C1 segment of cervical spinal cord (tissue), 14 donors: ENCODE results near the gene MACROD2.
A peak's percentile ranks its signal among the peaks of the same experiment; 100 is the strongest.
"Not testable (repeated sequence)": the region's sequence is repeated elsewhere in the genome, so short reads cannot be mapped to it uniquely, and the experiment has no call there.

Experiments used
- DNase-seq, 14 donors: peaks; one replicate each; lab custom pipeline; 2025; lab: John Stamatoyannopoulos, UW

The MACROD2 gene

DNA sequence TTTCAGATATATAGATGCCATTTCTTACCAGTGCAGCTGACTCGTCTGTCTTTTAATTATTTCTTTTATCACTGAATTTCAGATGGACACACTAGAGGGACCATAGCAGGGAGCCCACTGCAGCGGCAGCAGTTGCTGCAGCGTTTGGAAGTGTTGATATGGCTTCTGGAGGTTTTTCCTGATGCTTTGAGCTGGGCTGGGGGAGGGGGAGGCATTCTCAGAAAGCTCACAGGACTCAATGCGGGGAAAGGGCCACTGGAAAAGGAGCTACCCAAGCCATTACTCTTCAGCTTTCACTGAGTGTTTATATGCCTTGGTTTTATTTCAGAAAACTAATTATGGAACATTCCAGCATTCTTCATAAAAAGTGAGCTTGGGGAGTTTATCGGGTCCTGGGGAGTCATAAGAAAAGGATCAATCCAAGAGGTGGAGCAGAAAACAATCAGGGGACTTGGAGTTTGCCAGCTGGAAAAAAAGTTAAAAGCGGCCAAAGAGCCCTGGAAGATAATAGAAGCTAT, 1082.5 kb downstream of the MACROD2 start:
- DNase-seq = no peak

DNA sequence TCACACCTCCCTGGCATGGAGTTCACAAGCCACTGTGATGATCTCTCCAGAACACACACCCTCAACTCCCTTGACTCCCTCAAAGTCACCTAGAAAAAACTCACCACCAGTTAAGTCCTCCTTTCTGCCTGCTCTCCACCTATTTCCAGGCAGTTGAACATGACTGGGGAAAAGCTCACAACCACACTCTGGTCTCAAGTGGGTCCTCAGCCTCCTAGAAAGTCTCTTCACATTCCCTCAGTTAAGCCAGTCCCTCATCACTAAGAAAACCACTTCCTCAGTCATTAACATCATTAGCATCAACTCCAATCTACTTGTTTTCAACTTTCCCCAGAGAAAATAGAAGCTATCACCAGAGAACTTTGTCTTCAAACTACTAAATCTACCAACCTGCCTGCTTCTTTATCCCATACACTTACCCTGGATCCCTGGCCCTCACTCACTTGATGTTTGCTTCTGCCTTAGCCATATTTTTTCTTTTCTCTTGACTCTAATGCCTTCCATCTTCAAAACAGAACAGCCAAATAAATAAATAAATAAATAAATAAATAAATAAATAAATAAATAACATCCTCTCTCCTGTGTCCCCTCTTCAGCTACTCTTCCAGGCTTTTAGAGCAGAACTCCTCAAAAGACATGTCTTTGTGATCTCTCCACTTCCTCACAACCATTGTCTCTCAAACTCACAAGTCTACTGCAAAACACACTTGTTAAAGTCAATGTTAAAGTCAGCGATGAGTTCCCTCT, 1084.5 kb downstream of the MACROD2 start:
- DNase-seq = no peak

DNA sequence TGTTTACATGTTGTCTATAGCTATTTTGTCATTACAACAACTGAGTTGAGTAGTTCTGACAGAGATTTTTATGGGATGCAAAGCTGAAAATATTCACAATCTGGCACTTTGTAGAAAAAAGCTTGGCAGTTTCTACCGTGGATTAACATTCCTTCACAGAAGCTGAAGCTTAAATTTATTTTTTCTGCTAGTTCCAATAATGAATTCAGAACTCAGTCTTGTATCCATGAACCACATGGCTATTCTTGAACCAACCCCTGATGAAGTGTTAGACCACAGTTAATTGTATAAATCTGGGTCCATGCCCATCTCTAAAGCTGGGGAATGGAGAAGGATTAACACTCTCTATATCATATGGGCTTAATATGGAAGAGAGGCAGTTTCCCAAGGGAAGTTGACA, 1085.9 kb downstream of the MACROD2 start:
- DNase-seq = peak in 1 of 14 donors; percentile 2

DNA sequence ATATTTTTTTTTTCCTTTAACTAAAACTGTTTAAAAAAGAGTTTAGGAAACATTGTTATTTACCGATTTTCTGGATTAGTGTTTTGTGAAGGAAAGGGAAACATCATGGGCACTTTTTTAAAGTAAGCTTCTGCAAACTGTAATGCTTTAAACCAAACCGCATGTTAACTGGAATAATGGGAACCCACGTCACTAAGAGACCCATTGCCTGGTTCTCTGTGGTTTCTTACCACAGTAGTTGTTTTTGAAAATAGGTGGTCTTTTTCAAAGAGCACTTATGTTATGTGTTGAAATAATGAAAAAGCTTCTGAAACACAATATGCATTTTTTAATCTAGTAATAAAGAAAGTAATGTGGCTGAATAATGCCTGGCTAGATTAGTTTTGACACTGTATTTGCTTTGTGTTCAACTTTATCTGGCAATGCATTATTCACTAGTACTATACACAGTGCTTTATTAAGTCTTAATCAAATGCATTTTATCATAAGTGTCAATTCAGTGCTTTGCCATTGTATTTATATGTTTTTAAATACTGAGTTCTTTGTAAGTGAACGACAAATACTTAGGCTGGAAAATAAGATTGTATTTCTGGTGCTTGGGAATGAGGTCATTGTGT, 1096.2 kb downstream of the MACROD2 start:
- DNase-seq = no peak

DNA sequence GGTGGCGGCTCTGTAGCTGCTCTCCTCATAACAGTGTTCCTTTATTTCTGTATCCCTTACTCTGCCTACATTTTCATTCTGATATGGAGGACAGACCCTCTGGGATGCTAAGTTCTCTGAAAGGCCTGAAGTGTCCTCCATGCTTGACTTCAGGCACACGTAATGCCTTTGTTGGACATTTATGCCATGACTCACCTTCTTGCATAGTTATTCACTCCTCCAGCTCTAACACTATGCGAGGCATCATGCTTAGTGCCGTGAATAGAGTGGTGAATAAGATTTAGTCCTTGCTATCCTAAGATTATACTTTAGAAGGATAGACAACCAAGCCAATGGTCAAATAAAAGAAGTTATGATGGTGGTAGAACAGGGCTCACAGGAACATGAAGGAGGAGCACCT, 1103.0 kb downstream of the MACROD2 start:
- DNase-seq = no peak

DNA sequence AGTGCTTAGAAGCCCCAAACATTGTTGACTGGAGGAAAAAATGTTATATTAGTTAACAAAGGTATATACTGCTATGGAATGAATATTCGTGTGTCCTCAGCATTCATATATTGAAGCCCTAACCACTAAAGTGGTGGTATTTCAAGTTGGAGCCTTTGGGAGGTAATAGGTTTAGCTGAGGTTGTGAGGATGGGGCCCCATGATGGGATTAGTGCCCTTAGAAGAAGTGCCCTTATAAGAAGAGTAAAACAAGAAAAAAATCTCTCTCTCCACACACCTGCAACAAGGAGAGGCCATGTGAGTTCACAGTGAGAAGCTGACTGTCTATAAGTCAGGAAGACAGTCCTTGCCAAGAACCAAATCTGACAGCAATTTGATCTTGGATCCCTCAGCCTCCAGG, 1103.8 kb downstream of the MACROD2 start:
- DNase-seq = no peak

DNA sequence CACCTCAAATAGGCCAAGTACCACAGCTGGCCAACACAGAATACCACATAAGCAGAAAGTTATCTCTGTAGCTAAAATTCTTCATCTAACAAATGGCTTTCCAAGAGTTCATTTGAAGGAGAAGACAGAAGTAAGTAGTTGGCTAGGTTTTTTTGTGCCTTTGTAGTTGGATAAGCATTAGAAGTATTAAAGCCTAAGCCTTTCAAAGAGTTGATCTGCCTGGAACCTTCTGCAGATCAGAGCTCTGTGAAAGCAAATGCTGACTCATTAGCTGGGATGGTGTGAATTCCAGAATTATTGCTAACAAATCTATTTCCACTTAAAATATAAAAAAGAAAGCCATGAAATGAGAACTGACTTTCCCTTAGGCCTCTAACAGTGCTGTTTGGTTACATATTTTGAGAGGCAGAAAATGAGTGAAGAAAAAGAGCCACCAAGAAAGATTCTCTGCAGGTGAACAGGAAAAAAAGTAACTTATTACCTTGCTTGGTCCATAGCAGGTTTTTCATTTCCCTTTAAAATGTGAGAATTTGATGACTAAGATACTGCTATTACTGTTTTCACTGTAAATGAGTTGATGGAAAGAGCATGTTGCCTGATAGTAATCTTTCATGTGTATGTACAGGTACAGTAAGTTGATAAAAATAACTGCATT, 1105.3 kb downstream of the MACROD2 start:
- no peak for DNase-seq

DNA sequence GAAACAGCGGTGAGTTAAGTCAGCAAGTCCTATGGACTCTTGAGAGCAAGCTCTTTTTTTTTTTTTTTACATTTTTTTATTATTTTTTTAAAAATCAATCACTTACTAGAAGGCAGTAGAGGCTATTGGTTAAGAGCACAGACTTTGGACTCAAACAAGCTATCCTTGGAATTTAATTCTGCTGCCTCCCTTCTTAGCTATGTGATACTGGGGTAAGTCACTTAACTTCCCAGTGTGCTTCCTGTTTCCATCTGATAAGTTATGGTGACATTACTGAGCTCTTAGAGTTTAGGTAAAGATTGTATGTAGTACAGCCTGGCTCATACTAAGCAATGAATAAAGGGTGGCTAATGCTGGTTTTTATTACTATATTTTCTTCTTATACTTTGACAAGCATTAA, 1112.6 kb downstream of the MACROD2 start:
- no peak for DNase-seq

DNA sequence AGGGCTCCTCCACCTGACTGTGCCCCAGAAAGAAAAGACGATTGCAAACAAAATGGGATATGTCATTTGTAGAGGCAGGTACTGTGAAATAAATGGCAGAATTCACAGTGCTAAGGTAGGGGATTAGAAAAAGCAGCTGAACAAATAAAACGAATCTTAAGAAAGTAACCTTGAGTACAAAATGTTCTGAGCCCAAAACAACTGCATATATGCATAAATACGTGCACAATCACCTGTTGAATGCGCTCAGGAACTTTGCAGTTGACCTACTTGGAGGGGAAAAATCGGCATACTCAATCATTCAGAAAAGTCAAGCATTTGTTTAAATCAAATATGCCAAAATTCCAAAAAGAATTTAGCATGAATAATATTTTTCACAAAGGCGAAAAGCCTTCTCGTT, 1114.2 kb downstream of the MACROD2 start:
- DNase-seq = no peak

DNA sequence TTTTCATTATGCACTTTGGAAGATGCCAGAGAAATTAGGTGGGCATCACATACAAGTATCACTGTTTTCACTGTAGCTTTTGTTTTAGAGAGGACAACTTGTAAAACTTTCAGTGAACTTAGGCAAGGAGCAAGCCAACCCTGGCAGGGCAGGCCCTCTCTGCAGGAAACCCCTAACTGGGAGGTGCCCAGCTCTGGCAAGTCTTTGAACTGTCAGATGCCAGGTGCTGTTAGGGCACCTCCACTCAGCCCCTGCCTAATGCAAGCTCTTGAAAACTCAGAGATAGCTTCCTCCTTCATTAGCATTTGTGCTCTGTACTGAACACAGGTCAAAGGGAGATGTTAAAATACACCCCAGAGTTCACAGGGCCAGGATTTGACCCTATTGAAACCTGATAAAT, 1116.3 kb downstream of the MACROD2 start:
- DNase-seq = no peak

DNA sequence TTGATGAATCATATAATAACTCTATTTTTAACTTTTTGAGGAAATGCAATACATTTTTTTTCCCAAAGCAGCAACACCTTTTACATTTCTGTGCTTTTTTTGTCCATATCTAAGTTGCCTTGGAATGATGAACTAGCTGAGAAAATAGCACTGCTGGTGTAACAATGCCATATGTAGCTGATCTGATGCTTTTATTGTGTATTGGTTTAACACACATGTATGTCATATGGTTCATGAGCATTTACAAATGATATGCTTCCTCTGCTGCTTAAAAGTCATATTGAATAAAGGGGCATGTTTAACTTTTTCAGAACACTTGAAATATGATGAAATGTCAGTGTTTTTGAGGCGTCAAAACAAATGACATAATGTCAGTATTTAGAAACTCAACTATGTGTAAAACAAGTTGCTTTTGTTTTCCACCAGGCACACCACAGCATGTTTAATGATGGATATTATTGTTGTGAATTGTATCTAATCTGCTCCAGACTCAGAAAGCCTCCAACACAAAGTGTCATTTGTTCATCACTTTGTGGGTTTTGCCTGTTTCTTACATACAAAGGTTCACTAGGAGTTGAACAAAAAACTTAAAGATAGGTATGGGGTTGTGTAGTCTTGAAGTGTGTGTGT, 1117.9 kb downstream of the MACROD2 start:
- DNase-seq = no peak

GRCh38 chr20:15119852-15120487, 1124.7 kb downstream of the MACROD2 start:
- DNase-seq = no peak

DNA sequence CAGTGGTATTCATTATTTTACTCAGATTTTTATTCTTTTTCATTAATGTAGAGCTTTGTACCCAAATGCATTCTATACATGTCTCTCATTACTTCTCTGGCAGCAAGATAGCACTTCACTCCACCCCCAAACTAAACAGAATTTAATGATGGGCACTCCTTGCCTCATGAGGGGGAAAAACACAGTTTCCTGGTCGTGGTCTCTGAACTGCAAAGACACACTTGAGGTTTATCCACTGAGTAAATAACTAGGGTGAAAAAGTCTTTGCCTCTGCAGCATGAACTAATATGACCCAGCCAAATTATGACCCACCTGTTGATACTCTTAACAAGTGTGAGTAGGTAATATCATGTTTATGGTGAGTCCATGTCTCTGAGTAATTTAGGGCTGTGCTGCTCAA, 1127.3 kb downstream of the MACROD2 start:
- DNase-seq = no peak

DNA sequence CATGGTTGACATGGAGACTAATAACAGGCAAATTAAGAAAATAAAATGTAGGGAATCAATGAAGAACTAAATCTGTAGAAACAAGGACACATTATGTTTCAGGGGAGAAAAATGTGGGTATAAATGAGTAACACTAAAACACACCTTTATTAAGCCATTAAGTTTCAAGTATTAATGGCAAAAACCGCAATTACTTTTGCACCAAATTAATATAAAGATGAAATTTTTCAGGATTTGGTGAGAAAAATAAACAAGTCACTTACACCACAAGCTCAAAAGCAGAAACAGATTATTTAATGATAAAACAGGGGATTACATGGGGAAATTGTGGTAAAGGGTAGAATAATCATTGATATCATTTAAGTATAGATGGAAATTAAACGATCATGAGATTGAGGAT, 1135.9 kb downstream of the MACROD2 start:
- no peak for DNase-seq

- no peak for DNase-seq
These were observed 1143.3 kb downstream of the MACROD2 start for GRCh38 chr20:15138548-15139126.

GRCh38 chr20:15139522-15139921, 1144.2 kb downstream of the MACROD2 start:
- DNase-seq = no peak

DNA sequence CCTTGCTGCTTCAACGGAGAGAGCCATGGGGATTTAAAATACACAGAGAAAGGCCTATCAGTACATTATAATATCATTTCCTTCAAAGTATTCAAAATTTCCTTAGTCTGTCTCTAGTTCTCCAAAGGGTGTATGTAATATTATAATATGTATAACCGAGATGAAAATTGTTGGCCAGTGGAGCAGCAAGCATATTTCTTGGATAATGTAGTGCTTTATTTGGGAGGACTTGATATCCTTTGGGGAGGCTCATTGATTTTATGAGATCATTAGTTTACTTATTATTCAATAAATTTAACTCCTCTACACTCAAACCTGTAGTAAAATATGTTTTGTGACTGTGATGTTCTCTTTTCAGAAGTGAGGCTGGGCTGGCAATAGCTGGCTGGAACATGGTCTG, 1145.0 kb downstream of the MACROD2 start:
- DNase-seq = no peak

- DNase-seq = not testable (repeated sequence)
These were observed 1145.6 kb downstream of the MACROD2 start for GRCh38 chr20:15140940-15141339.

DNA sequence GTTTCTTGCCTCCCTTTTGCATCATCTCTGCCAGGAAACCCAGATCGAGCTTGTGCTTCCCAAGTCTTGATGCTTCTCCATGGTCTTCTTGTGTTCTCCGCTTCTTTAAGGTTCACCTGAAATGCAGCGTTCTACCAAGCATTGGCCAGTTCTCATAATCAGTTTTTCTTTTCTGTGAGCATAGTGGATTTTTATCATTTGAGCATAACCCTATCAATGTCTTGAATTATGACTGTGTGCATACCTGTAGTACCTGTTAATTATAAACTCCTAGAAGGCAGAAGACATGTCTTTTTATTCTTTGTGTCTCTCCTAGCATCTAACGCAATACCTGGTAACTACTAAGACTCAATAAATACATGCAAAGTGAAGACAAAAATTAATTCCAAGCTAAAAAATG, 1146.5 kb downstream of the MACROD2 start:
- no peak for DNase-seq

DNA sequence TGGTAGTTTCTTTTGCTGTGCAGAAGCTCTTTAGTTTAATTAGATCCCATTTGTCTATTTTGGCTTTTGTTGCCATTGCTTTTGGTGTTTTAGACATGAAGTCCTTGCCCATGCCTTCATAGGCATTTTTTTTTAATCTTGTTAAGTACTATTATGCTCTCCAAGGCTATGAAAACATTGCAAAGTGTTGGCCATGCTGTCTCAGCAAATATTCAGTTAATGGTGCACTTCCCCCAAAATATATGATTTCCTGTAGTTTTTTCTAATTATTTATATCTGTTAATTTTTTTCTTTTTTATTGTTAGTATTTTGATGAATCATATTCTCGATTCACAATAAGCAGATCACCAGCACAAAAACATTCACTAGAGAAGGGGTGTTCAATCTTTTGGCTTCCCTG, 1148.2 kb downstream of the MACROD2 start:
- no peak for DNase-seq

GRCh38 chr20:15144916-15145315, 1149.6 kb downstream of the MACROD2 start:
- DNase-seq = no peak
